Ramos (cell line): ENCODE measurements around the gene ZNF385C.

Experiments used
- in situ Hi-C: fragments of 300-500 bp; cut with MboI; formaldehyde crosslinking; loops from one replicate; pipeline ENCODE4 v1.14.3; 2022; ENCODE audit warnings: low sequenced_read_pairs; ENCODE audit not compliant: unreplicated experiment

The ZNF385C gene

GRCh38 chr17:42125565-42125964 is 27.3 kb upstream of the ZNF385C start:
- in situ Hi-C loops: no loop called here

- in situ Hi-C loops: loop anchor here (25.0 kb wide), 1 partner anchor 387 kb away; the partner anchor contains the start of gene HAP1
Observed at GRCh38 chr17:42124256-42124655, 26.0 kb upstream of the ZNF385C start.

DNA sequence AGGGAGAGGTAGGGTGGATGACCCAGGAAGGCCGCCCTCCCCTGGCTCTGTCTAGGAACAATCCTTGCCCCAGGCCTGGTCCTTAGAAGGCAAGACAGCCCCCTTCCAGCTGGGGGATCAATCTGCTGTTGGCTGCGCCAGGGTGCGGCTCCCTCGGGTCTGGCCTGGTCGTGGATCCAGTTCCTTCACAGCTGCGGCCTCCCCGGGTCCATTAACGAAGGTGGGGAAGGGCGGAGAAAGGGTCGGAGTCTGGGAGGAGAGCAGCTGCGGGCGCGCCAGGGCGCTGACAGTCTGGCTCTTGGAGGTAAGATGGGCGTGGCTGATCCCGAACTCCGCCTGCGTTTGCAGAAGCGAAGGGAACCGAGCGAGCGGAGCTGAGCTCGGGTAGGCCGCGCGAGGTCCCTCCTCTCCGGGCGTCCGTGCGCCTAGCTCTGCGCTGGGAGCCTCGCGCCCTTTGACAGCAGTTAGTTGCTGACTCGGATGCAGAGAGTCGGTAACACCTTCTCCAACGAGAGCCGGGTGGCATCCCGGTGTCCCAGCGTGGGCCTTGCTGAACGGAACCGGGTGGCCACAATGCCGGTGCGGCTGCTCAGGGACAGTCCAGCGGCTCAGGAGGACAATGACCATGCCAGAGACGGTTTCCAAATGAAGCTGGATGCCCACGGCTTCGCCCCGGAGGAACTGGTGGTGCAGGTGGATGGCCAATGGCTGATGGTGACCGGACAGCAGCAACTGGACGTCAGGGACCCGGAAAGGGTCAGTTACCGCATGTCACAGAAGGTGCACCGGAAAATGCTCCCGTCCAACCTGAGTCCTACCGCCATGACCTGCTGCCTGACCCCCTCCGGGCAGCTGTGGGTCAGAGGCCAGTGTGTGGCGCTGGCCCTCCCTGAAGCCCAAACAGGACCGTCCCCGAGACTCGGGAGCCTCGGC is 24.4 kb upstream of the ZNF385C start, which contains the start of gene HSPB9:
TSS of gene HSPB9 (plus strand) at position 434 of the 933 bp plus-strand sequence. CDS start at position 481, 47 bp downstream.
- in situ Hi-C loops: loop anchor here (25.0 kb wide), 1 partner anchor 385 kb away; the partner anchor contains the start of gene HAP1

- in situ Hi-C loops: loop anchor here (25.0 kb wide), 1 partner anchor 384 kb away; the partner anchor contains the start of gene HAP1
Observed at GRCh38 chr17:42120770-42121769, 22.8 kb upstream of the ZNF385C start, which contains the start of gene KAT2A. Gene KAT2A, minus strand, starts transcription at chr17:42121367. Its CDS starts 63 bp downstream, at chr17:42121304.

DNA sequence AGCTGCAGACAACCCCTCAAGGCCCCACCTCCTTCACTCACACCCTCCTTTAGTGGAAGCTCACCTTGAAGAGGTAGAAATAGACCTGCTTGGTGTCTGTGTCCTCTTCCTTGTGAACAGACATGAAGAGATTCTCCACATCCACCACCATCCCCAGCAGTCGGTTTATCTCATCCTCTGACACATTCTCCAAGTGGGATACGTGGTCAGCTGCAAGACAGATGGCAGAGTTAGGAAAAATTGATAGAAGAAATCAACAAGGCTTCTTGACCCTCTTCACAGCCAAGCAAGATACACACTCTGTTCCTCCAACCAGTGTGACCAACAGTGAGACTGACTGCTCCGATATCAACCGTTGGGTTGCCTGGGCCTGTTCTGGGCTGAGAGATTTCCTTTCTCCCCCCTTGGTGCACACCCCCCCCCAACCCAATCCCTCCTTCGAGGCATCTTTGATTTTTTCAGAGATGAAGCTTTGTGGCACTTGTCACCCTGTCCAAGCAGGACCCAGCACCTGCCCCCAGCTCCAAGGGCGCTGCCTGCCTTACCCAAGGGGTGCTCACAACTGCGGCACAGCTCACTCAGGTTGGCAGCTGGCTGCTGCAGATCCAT is 22.0 kb upstream of the ZNF385C start:
- in situ Hi-C loops: loop anchor here (25.0 kb wide), 1 partner anchor 383 kb away; the partner anchor contains the start of gene HAP1

DNA sequence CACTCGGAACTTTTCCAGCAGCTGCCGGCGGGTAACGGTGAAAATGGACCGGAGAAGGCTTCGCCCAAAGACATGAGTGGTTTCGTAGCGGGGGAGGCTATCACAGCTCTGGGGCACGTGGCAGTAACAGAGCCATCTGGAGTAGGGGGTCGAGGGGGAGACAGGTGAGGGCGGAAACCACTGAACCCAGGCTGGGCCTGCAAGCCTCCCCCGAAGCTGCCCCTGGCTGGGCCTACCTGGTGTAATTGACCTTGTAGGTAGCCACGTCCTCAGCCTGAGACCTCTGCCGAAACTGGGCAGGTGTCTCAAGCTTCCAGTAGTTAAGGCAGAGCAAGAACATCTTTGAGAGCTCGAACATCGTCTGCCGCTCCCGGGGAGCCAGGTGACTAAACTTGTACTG is 21.0 kb upstream of the ZNF385C start:
- in situ Hi-C loops: loop anchor here (25.0 kb wide), 1 partner anchor 382 kb away; the partner anchor contains the start of gene HAP1

- in situ Hi-C loops: loop anchor here (25.0 kb wide), 1 partner anchor 381 kb away; the partner anchor contains the start of gene HAP1
Observed at GRCh38 chr17:42118545-42118944, 20.3 kb upstream of the ZNF385C start.

GRCh38 chr17:42118126-42118510 is 19.8 kb upstream of the ZNF385C start:
- in situ Hi-C loops: loop anchor here (25.0 kb wide), 1 partner anchor 381 kb away; the partner anchor contains the start of gene HAP1

DNA sequence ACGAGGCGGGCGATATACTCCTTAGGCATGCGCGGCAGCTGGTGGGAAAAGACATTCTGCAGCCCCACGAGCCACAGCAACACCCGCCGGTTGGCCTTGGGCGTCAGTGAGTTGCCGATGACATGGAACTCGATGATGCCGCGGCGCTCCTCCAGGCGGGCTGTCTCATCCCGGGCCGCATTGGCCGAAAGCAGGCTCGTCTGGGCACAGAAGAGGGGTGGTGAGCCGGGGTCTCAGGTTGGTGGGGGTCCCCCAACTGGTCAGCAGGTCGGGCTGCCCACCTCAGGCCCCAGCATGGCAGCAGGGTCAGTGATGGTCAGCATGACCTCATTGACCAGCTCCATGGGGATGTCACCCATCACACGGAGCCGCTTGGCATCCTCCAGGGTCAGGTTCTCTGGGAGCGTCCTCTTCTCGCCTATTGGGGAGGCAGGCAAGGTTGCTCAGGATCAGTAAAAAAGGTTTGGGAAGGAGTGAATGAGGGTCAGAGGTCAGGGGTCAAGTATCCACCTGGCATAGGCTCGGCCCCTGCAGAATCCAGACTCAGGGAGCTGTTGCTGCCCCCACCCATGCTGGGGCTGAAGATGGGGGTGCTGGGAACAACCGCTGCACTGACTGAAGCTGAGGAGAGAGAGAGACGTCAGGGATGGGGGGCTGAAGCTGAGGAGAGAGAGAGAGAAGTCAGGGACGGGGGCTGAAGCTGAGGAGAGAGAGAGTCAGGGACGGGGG is 19.3 kb upstream of the ZNF385C start:
- in situ Hi-C loops: loop anchor here (25.0 kb wide), 1 partner anchor 380 kb away; the partner anchor contains the start of gene HAP1

GRCh38 chr17:42116705-42117396 is 18.6 kb upstream of the ZNF385C start:
- in situ Hi-C loops: loop anchor here (25.0 kb wide), 1 partner anchor 380 kb away; the partner anchor contains the start of gene HAP1

- in situ Hi-C loops: loop anchor here (5.0 to 25.0 kb wide), 3 partner anchors 92 to 377 kb away; partner anchors contain the start of genes HAP1 and NKIRAS2
Observed at GRCh38 chr17:42114118-42114517, 15.8 kb upstream of the ZNF385C start.

DNA sequence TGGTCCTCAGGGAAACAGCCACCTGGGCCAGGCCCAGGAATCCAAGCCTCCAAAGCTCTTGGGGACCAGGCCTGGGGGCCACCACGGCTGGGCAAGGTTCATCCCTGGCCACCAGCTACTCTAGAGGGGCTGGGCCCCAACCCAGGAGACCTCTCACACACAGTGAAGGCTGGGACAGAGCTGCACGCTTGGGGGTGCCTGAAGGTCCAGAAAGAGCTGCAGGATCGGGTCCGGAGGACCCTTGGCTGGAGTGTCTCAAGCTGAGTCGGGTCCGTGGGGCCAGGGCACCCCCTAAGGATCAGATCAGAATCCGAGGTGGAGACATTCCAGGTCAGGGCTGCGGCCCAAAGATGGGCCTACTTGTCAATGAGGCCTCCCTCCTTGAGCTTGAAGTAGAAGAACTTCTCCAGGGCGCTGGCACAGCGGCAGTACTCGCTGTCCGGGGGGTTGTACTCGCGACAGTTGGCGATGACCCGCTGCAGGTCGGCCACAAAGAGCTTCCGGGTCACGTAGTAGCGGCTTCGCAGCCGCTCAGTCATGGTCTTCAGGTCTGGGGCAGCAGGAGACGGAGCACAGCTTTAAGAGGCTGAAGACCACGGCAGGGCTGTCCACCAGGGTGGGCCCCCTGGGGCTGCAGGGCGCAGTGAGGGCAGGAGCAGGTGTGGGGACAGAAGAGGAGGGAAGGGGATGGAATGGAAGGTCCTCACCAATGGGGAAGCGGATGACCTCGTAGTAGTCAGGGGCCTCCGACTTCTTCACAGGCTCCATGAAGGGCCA is 15.2 kb upstream of the ZNF385C start:
- in situ Hi-C loops: loop anchor here (5.0 to 25.0 kb wide), 3 partner anchors 91 to 376 kb away; partner anchors contain the start of genes HAP1 and NKIRAS2

DNA sequence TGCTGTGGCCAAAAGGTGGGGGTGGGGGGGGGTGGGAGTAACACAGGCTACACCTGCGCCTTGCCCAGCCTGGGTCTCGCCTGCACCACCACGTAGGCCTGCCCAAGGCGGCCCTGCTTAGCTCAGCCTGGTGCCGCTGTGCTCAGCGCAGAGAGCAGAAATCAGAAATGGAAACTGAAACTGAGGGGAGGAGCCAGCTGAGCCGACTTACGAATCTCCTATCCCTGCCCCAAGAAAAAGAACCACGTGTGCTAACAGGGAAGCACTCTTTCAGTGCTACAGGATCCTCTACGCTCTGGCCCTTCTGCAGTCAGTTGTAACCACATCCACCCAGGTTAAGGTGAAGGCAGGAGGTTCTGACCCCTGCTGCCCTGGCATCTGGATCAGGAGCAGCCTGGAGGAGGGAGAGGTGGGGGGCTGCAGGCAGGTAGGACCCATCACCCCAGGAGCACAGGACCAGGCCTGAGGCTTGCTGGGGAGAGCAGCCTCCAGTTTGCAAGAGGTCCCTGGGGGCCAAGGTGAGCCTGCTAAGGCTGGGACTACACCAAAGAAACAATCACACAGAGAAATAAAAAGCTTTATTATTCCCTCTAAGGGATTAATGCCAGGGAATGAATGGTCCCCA is 14.4 kb upstream of the ZNF385C start, which contains the start of gene DHX58:
TSS of gene DHX58 (minus strand) at position 163 of the 625 bp plus-strand sequence. CDS start 822 bp downstream, outside the sequence.
- in situ Hi-C loops: loop anchor here (5.0 to 25.0 kb wide), 3 partner anchors 90 to 375 kb away; partner anchors contain the start of genes HAP1 and NKIRAS2

DNA sequence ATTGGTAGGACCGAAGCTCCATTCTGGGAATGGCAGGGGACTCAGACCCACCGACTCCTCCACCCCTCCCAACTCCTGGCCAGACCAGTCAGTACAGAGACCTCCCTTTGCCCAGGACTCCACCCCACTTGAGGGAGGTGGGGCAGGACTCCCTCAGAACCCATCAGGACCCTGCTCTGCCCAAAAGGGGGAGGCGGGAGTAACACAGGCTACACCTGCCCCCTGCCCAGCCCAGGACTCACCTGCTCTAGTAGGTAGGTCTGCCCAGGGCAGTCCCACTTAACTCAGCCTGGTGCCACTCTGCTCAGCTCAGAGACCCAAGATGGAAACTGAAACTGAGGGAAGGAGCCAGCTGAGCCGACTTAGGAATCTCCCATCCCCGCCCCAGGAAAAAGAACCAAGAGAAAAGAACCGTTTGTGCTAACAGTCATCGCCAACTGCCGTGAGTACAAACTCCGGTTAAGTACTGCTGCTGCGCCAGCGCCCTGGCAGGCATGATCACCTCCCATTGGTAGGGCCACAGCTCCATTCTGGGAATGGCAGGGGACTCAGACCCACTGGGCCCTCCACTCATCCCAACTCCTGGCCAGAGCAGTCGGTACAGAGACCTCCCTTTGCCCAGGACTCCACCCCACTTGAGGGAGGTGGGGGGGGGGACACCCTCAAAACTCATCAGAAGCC is 13.7 kb upstream of the ZNF385C start:
- in situ Hi-C loops: loop anchor here (5.0 to 25.0 kb wide), 3 partner anchors 90 to 375 kb away; partner anchors contain the start of genes HAP1 and NKIRAS2

- in situ Hi-C loops: loop anchor here (5.0 to 25.0 kb wide), 3 partner anchors 89 to 374 kb away; partner anchors contain the start of genes HAP1 and NKIRAS2
Observed at GRCh38 chr17:42111265-42111636, 13.0 kb upstream of the ZNF385C start.
